ENCODE measurements around the gene LAMA2.

The LAMA2 gene

DNA sequence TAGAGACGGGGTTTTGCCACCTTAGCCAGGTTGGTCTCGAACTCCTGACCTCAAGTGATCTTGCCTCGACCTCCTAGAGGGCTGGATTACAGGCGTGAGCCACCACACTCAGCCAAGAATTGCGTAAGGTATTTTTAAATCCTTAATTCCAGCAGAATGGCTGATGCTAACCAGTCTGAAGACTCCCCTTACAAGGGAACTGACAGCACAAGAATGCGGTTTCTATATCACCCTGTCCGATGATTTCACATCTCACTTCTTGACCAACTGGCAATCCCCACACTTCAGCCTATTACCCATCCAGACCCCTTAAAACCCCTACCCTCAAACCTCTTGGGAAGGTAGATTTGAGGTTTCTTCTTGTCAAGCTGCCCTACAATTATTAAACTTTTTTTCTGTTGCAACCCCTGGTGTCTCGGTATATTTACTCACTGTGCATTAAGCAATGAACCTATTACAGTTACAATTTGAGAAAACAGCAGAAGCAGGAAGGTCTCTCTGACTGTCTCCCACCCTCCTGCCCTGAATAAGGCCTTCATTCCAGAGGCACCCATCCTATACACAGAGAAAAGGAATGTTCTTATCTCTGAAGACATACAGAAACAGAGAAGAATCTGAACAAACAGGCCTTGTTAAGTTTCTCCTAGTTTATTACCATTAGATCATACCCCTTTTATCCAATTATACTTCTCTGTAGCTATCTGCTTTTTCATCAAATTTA, 662.1 kb downstream of the LAMA2 start:
- in situ Hi-C loops (cut with MboI; ENCODE audit: low pct_unique_long_range_greater_than_20kb, low sequenced_read_pairs, unreplicated experiment): no loop called here
- DNase-seq (ENCODE audit: low spot score): no peak
- TF ChIP-seq, protein P1, sequence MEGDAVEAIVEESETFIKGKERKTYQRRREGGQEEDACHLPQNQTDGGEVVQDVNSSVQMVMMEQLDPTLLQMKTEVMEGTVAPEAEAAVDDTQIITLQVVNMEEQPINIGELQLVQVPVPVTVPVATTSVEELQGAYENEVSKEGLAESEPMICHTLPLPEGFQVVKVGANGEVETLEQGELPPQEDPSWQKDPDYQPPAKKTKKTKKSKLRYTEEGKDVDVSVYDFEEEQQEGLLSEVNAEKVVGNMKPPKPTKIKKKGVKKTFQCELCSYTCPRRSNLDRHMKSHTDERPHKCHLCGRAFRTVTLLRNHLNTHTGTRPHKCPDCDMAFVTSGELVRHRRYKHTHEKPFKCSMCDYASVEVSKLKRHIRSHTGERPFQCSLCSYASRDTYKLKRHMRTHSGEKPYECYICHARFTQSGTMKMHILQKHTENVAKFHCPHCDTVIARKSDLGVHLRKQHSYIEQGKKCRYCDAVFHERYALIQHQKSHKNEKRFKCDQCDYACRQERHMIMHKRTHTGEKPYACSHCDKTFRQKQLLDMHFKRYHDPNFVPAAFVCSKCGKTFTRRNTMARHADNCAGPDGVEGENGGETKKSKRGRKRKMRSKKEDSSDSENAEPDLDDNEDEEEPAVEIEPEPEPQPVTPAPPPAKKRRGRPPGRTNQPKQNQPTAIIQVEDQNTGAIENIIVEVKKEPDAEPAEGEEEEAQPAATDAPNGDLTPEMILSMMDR (IDR thresholded peaks at IDR 0.05; ENCODE audit: extremely low read depth, insufficient read depth, missing control alignments): no peak

DNA sequence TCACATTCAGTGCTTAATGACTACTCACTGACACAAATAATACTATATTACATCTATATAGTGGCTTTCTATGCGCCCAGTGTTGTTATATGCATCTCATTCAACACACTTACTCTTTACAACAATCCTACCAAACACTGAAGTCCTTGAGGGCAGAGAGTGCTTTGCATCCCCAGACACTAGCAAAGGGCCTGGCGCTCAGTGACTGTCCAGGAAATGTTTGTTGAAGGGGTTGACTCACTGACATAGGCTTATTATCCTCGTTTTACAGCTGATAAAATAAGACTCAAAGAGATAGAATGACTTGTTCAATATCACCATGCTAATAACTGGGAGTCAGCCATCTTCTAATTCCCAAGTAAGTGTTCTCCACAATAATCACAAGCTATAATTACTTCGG, 663.8 kb downstream of the LAMA2 start:
- no peak for DNase-seq (ENCODE audit: low spot score)
- TF ChIP-seq, protein P1 (IDR thresholded peaks at IDR 0.05; ENCODE audit: extremely low read depth, insufficient read depth, missing control alignments): no peak
- in situ Hi-C loops (cut with MboI; ENCODE audit: low pct_unique_long_range_greater_than_20kb, low sequenced_read_pairs, unreplicated experiment): no loop called here

DNA sequence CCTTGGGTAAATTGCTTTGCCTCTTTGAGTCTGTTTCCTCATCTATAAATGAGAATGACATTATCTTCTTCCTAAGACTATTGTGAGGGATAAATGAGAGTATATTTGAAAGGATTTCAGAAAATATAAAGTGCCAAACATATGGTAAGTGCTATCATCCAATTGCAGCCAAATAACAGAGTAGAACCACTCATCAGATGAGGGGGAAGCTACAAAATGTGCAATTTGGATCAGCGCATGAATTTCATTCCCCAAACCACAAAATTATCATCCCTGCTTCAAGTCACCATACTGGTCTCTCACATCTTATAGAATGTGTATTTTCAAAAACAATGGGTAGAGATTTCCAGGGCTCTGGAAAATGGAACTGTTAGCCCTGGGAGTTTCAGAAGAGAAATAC, 668.5 kb downstream of the LAMA2 start:
- in situ Hi-C loops (cut with MboI; ENCODE audit: low pct_unique_long_range_greater_than_20kb, low sequenced_read_pairs, unreplicated experiment): no loop called here
- TF ChIP-seq, protein P1 (IDR thresholded peaks at IDR 0.05; ENCODE audit: extremely low read depth, insufficient read depth, missing control alignments): no peak
- no peak for DNase-seq (ENCODE audit: low spot score)

DNA sequence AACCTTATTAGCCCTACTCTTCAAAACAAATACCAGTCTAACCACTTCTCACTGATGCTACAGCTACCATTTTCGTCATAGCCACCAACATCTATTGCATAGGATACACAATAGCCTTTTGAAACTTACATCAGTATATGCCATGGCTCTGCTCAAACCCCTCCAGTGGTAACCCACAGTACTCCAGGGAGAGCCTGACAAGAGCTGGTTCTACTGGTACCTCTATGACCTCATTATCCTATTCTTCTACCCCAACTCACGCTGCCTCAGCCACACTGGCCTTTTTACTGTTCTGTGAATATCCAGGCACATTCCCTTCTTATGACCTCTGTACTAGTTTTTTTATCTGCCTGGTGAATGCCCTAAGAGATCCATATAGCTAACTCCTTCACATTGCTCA, 669.5 kb downstream of the LAMA2 start:
- TF ChIP-seq, protein P1 (IDR thresholded peaks at IDR 0.05; ENCODE audit: extremely low read depth, insufficient read depth, missing control alignments): no peak
- in situ Hi-C loops (cut with MboI; ENCODE audit: low pct_unique_long_range_greater_than_20kb, low sequenced_read_pairs, unreplicated experiment): no loop called here
- DNase-seq (ENCODE audit: low spot score): no peak

DNA sequence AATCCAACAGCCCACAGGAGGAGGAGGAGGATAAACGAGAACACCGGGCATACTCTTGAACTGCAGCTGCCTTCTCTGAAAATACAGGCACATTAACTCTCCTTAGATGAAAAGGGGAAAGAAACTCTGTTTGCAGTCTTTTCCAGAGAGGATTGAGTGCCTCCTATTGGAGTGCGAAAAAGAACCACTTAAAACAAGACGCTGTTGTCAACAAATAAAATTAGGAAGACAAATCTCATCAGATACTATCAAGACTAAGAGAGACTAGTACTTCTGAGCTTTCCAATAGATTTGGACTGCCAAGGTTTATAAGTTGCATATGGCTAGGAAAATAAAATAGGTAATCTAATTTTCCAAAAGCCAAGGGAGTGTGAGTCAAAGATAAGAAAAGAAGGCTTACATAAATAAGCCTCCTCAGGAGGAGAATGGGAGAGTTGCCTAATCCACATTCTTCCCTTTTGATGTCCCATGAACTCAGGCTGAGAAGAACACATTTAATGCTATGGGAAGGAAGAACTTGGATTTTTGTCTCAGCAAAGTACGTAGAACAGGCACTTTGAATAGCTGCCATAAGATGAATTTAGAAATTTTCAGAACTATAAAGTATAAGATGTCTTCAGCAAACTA, 672.4 kb downstream of the LAMA2 start:
- DNase-seq (ENCODE audit: low spot score): no peak
- TF ChIP-seq, protein P1 (IDR thresholded peaks at IDR 0.05; ENCODE audit: extremely low read depth, insufficient read depth, missing control alignments): no peak
- in situ Hi-C loops (cut with MboI; ENCODE audit: low pct_unique_long_range_greater_than_20kb, low sequenced_read_pairs, unreplicated experiment): no loop called here

DNA sequence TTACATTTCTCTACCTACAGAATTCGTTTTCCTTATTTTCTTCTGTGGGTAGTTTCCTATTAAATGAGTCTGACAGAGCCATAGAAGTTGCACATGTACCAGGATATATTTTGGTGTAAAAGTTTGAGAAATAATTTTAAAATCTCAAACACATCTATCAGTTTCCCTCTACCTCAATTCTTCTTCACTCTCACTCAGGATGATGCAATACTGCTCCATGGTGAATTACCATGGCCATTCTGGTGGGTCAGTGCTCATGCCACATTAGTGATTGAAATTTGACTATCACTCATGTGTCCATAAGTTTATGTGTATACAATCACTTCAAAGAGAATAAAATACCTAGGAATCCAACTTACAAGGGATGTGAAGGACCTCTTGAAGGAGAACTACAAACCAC, 675.3 kb downstream of the LAMA2 start:
- in situ Hi-C loops (cut with MboI; ENCODE audit: low pct_unique_long_range_greater_than_20kb, low sequenced_read_pairs, unreplicated experiment): no loop called here
- TF ChIP-seq, protein P1 (IDR thresholded peaks at IDR 0.05; ENCODE audit: extremely low read depth, insufficient read depth, missing control alignments): no peak

More for the DNA sequence above, 675.3 kb downstream of the LAMA2 start:
- no peak for DNase-seq (ENCODE audit: low spot score)
